Endodermal cell (in vitro differentiated cells): ENCODE data around the gene ADSL. TPM values are rescaled to one million over a fixed set of nuclear protein-coding genes. Genes with fewer than 3 reads are reported as not detected.

Experiments
- DNase-seq: peaks from one replicate; pipeline ENCODE4 v3.0.0-alpha.2; 2017
- H3K27ac ChIP-seq: 2 replicates; pipeline ENCODE4 v1.5.1; 2013; ENCODE audit warnings: mild to moderate bottlenecking, low read depth, low read length, moderate library complexity
- H3K27me3 ChIP-seq: 2 replicates; pipeline ENCODE4 v1.6.1; 2013; ENCODE audit warnings: mild to moderate bottlenecking, low read length, moderate library complexity; ENCODE audit not compliant: insufficient read depth, control insufficient read depth, poor library complexity, severe bottlenecking
- H3K36me3 ChIP-seq: 2 replicates; pipeline ENCODE4 v1.7.0; 2013; ENCODE audit warnings: mild to moderate bottlenecking, low read length, moderate library complexity; ENCODE audit not compliant: control insufficient read depth, insufficient read depth
- H3K4me1 ChIP-seq: one replicate; pipeline ENCODE4 v1.7.0; 2013; ENCODE audit warnings: low read length; ENCODE audit not compliant: control insufficient read depth, insufficient read depth
- H3K4me3 ChIP-seq: 2 replicates; pipeline ENCODE4 v1.5.1; 2013; ENCODE audit warnings: mild to moderate bottlenecking, low read length, moderate library complexity
- H3K9ac ChIP-seq: 2 replicates; pipeline ENCODE4 v1.6.1; 2013; ENCODE audit warnings: mild to moderate bottlenecking, low read length, moderate library complexity; ENCODE audit not compliant: poor library complexity, severe bottlenecking; ENCODE audit errors: extremely low read depth
- H3K9me3 ChIP-seq: 2 replicates; pipeline ENCODE4 v1.6.1; 2013; ENCODE audit warnings: mild to moderate bottlenecking, low read length, moderate library complexity; ENCODE audit not compliant: control insufficient read depth
- H3K27ac Mint-ChIP-seq: 2 replicates; pipeline ENCODE4 v1.8.0; 2020; ENCODE audit warnings: mixed read lengths
- H3K27me3 Mint-ChIP-seq: 2 replicates; pipeline ENCODE4 v1.8.0; 2021; ENCODE audit warnings: mild to moderate bottlenecking, mixed read lengths; ENCODE audit not compliant: insufficient read depth
- H3K36me3 Mint-ChIP-seq: 2 replicates; pipeline ENCODE4 v1.8.0; 2020; ENCODE audit warnings: low read depth, mixed read lengths
- H3K4me1 Mint-ChIP-seq: 2 replicates; pipeline ENCODE4 v1.8.0; 2020; ENCODE audit warnings: mixed read lengths
- H3K4me3 Mint-ChIP-seq: 2 replicates; pipeline ENCODE4 v1.8.0; 2020; ENCODE audit warnings: mild to moderate bottlenecking, moderate library complexity, mixed read lengths
- H3K9me3 Mint-ChIP-seq: 2 replicates; pipeline ENCODE4 v1.8.0; 2020; ENCODE audit warnings: mild to moderate bottlenecking, mixed read lengths
- CTCF ChIP-seq: fragments of 200-600 bp; sonication (generic); conservative IDR thresholded peaks from 2 replicates; pipeline ENCODE4 v1.5.0; 2021; ENCODE audit warnings: antibody characterized with exemption, mild to moderate bottlenecking
- WGBS, 2 experiments: methylation state at CpG; one replicate each; pipeline versions ENCODE4 v1.1.5 to v1.1.7; 2013; ENCODE audit warnings: missing lambda C conversion rate in 2 of 2, mixed read lengths in 1 of 2; ENCODE audit not compliant: insufficient coverage in 1 of 2, insufficient read length in 1 of 2; 5-methylcytosine and 5-hydroxymethylcytosine counted together
- total RNA-seq, 2 donors: library from RNA; stranded (reverse); fragmentation: NEBNext Ultra II Directional in 1 of 2; extraction: Animal tissue kit (Norgen Biotek cat#: 25700) in 1 of 2; gene quantifications; 2 replicates in 1 of 2; 3 replicates in 1 of 2; pipeline ENCODE4 v1.2.1, GENCODE V29; 2021

Gene ADSL
- total RNA-seq, 2 donors from 2014 or later: 107 to 118 TPM

GRCh38 chr22:40422558-40423309 lies 76.4 kb downstream of the ADSL start:
- Mint-ChIP-seq H3K36me3 (peaks cover 48% of the 10 kb centered on the region), H3K4me1 (peaks cover 7% of the 10 kb centered on the region), H3K4me3 (no peak overlapping the region), H3K27ac (peak overlapping the region; percentile 2), H3K27me3 (no peaks in the 10 kb centered on the region), H3K9me3 (no peaks in the 10 kb centered on the region)
- WGBS, 2 experiments: 89 to 96% methylated on average over 5 to 9 of the region's 9 CpGs
- no peaks in the 10 kb centered on the region for H3K9me3 ChIP-seq
- no peak overlapping the region for H3K4me3 ChIP-seq
- peaks cover under 1% of the 10 kb centered on the region for H3K4me1 ChIP-seq
- TF ChIP-seq CTCF: no peak
- peaks cover 39% of the 10 kb centered on the region for H3K36me3 ChIP-seq
- H3K9ac ChIP-seq: no peak overlapping the region
- no peak overlapping the region for H3K27ac ChIP-seq
- no peak for DNase-seq
- H3K27me3 ChIP-seq: no peaks in the 10 kb centered on the region

- no peak overlapping the region for H3K4me3 Mint-ChIP-seq
- peaks cover 44% of the 10 kb centered on the region for H3K36me3 Mint-ChIP-seq
- Histone ChIP-seq H3K4me1 (peaks cover 5% of the 10 kb centered on the region), H3K9ac (no peak overlapping the region), H3K9me3 (no peaks in the 10 kb centered on the region), H3K27ac (no peak overlapping the region), H3K27me3 (no peaks in the 10 kb centered on the region), H3K4me3 (no peak overlapping the region), H3K36me3 (peaks cover 44% of the 10 kb centered on the region)
- H3K27ac Mint-ChIP-seq: no peak overlapping the region
- DNase-seq: no peak
- no peaks in the 10 kb centered on the region for H3K9me3 Mint-ChIP-seq
- no peak for TF ChIP-seq CTCF
- 92 to 97% methylated on average over 5 of the region's 5 CpGs for WGBS, 2 experiments
- peaks cover 12% of the 10 kb centered on the region for H3K4me1 Mint-ChIP-seq
- H3K27me3 Mint-ChIP-seq: no peaks in the 10 kb centered on the region
Observed at GRCh38 chr22:40423310-40423688, 77.0 kb downstream of the ADSL start.

GRCh38 chr22:40423882-40424640 lies 77.8 kb downstream of the ADSL start:
- Histone ChIP-seq H3K4me3 (no peak overlapping the region), H3K9me3 (no peaks in the 10 kb centered on the region), H3K4me1 (peaks cover 5% of the 10 kb centered on the region), H3K27ac (no peak overlapping the region), H3K36me3 (peaks cover 48% of the 10 kb centered on the region), H3K27me3 (no peaks in the 10 kb centered on the region), H3K9ac (no peak overlapping the region)
- no peak overlapping the region for H3K27ac Mint-ChIP-seq
- no peak for TF ChIP-seq CTCF
- no peak overlapping the region for H3K4me3 Mint-ChIP-seq
- no peak for DNase-seq
- no peaks in the 10 kb centered on the region for H3K27me3 Mint-ChIP-seq
- no peaks in the 10 kb centered on the region for H3K9me3 Mint-ChIP-seq
- peaks cover 12% of the 10 kb centered on the region for H3K4me1 Mint-ChIP-seq
- H3K36me3 Mint-ChIP-seq: peaks cover 50% of the 10 kb centered on the region
- WGBS, 2 experiments: 92 to 95% methylated on average over 14 to 17 of the region's 17 CpGs
